Renal cortex interstitium (tissue), 11 donors: Measurements from ENCODE around the gene SOWAHA. TPM values are rescaled to one million over a fixed set of nuclear protein-coding genes. Genes with fewer than 3 reads are reported as not detected.
"Not testable (repeated sequence)": the region's sequence is repeated elsewhere in the genome, so short reads cannot be mapped to it uniquely, and the experiment has no call there.

Experiments
- DNase-seq, 11 donors: peaks; one replicate each; pipeline ENCODE4 v3.0.0-alpha.2; 2013; ENCODE audit warnings: low read depth in 9 of 11, low spot score in 4 of 11; ENCODE audit errors: extremely low read depth in 1 of 11
- polyA plus RNA-seq, 3 donors: library from polyadenylated mRNA; unstranded; fragments of 120-200 nt; gene quantifications; one replicate each; pipeline ENCODE4 v1.2.1, GENCODE V29; 2013; ENCODE audit not compliant: insufficient read length in 3 of 3

SOWAHA gene
- polyA plus RNA-seq, 3 donors = 3.0 to 5.3 (median 4.4) TPM

DNA sequence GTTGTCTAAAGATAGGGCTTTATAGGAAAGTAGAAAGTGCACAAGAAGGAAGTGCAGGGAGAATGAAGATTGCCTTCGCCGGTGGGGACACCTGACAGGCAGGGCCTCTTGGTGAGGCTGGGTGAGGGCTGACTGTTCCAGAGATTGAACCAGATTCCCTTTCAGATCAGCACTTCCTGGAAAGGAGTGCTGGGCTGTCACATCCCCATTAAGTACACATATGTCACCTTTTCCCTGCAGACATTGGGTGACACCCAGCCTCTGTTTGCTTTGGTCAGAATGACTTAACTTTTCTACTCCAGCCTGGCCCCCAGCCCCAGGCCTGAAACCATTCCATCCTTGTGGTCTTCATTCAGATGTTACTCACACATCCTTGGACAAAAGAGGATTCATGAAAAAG is 24.8 kb downstream of the SOWAHA start:
- no peak for DNase-seq

DNA sequence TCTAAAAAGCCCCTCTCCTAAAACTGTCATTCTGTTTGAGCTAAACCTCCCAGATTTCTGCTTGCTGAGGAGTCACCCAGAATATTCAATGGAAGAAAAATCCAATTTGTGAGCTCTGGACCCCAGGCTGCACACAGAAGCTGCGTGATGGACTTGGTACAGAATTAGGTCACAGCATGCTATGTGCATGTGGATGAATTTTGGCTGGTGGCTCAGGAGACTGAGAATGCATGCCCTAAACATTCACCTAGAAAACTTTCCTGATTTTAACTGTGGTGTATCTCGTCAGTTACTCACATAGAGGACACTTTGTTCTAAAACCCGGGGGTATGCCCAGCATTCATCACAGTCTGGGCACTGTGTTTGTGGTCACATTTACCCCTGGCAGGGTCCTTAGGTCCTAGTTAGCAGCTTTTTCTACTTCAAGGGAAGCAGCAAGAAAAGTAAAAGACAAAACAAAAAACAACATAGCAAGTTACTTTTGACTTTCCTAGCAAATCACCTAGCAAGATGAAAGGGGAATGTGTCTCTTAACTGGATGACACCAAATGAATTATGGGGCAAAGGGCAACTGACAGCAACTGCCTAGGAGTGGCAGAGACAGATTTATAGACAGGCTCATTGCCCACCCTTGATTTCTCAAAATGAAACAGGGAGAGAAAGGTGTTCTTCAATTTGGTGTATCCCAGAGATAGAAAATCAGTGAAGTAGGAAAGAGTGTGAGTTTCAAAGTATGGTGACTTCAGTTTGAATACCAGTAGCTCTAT is 25.6 kb downstream of the SOWAHA start:
- no peak for DNase-seq

DNA sequence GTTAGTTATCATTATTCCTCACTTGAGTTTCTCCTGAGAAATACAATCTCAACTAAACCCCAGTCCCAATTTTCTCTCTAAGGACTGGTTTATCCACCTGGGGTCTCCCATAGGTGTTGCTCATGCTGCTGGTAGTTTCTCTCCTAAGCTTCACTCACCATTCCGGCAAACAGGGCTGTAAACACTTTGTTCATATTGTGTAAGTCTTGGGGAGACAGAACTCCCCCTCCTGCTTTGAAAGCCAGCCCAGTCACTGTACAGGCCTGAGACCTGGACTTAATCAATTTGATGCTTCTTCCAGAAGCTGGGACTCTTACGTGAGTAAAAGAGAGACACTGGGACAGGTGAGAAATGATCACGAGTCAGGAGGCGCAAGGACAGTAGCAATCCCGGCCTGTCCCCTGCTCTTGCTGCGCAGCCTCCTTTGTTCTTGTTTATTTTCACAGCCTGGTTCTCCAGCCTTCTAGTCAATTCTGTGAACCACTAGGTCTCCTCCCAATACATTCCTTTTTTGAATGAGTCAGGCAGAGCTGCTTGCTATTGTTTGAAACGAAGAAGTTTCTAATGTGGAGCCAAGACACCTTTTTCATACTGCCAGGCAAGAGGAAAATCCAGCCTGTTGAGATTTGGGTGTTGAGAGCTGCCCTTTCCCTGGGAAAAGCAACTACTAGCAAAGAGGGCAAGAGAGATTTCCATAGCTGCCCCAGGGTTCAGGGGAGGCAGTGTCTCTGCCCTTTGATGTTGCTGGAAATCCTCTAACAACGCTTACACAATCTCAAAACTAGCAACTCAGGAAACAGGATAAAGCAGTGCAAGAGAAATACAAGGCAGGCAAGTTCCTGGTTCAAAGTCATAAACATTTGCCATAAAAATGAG is 26.6 kb downstream of the SOWAHA start:
- no peak for DNase-seq

DNA sequence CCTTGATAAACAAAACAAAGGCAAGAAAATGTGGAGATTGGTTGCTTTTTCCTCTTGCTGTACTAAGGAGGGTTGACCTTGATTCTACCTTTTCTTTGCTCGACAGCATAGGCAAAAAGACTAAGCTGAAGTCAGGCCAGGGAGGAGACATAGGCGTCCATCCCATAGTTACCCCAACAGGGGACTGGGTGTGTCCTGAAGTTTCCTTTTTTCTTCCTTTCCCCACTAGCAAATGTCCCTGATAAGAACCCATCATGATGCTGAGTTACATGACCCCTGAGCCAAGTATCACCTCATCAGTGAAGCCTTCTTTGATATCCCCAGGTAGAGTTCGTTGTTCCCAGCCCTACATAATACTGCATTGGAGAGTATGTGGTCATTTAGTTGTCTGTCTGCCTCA is 27.2 kb downstream of the SOWAHA start:
- no peak for DNase-seq

DNA sequence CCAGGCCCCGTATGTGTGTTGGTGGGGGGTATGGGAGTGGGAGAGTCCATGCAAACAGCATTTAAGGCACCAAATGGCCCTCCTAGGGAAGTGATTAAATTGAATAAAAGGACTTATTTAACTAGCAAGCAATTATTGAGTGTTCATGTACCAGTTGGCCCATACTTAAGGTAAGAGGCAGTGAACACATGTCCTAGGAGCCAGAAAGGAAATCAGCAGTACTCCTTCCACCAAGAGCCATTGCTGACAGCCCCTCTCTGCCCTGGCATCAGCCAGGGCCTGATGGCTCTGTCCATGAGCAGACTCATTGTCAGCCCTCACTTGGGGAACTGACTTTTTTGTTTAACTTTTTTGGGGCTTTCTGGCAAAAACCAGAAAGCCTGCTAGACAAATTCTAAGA is 27.8 kb downstream of the SOWAHA start:
- DNase-seq = no peak

- DNase-seq = no peak
Measured at GRCh38 chr5:132841305-132841704, 28.2 kb downstream of the SOWAHA start.

DNA sequence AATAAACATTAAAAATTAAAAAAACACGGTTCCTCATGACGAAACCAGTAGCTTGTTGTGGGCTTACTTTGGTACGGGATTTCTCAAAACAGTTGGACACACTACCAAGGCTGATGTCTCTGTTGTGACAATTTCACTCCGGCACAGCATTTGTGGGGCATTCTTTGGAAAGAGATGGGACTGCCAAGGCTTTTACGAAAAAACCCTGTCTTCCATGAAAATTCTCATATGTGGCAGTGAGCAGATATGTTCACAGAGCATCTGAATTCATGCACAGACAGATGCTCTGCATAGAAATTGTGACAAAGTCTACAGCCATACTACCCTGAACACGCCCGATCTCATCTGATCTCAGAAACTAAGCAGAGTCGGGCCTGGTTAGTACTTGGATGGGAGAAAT is 35.2 kb downstream of the SOWAHA start:
- no peak for DNase-seq

GRCh38 chr5:132849347-132849746 is 36.2 kb downstream of the SOWAHA start:
- no peak for DNase-seq

- no peak for DNase-seq
Measured at GRCh38 chr5:132850066-132850465, 37.0 kb downstream of the SOWAHA start.

GRCh38 chr5:132853323-132853722 is 40.2 kb downstream of the SOWAHA start:
- no peak for DNase-seq

- no peak for DNase-seq
Measured at GRCh38 chr5:132853790-132854189, 40.7 kb downstream of the SOWAHA start.

GRCh38 chr5:132854301-132854700 is 41.2 kb downstream of the SOWAHA start:
- DNase-seq = no peak

GRCh38 chr5:132854992-132855391 is 41.9 kb downstream of the SOWAHA start:
- DNase-seq = not testable (repeated sequence)

GRCh38 chr5:132856011-132856410 is 42.9 kb downstream of the SOWAHA start:
- no peak for DNase-seq

GRCh38 chr5:132859889-132860437 is 46.9 kb downstream of the SOWAHA start:
- no peak for DNase-seq

DNA sequence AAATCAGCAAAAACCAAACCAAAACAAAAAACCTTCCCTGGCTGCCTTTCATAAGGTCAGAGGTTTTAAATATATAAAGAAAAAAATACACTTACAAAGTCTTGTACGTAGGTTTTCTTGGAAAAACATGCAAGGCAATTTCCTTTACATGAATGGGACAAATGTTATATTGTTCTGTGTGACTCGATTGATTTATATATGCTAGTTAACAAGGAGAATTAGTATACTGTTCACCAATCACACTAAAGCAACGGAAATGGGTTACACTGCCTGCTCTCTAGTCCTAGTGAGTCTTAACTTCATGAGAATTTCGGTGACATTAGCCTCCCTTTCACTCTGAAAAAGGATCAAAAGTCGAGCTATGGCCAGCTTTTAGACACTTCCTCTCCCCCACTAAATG is 47.6 kb downstream of the SOWAHA start:
- no peak for DNase-seq

GRCh38 chr5:132865668-132866341 is 52.7 kb downstream of the SOWAHA start:
- no peak for DNase-seq
